ENCODE measurements around the gene RTRAF. TPM values are rescaled to one million over a fixed set of nuclear protein-coding genes. Genes with fewer than 3 reads are reported as not detected.
A peak's percentile ranks its signal among the peaks of the same experiment; 100 is the strongest.

RTRAF gene
- total RNA-seq, 1 experiment from 2014 or later, result 111 TPM

- Histone ChIP-seq H3K4me3 (no peak overlapping the region), H3K27ac (no peak overlapping the region), H3K27me3 (replicated peaks) (no peaks in the 10 kb centered on the region), H3K36me3 (peaks cover 14% of the 10 kb centered on the region), H3K4me1 (replicated peaks) (peaks cover 34% of the 10 kb centered on the region), H3K9me3 (replicated peaks) (peaks cover 3% of the 10 kb centered on the region; the same call in 1 of the 2 replicates)
- no peak for DNase-seq (ENCODE audit: low read depth in 1 of 2, low spot score in 2 of 2)
These were observed 30.9 kb downstream of the RTRAF start for GRCh38 chr14:52020161-52020714.

GRCh38 chr14:52020866-52021717 is 31.7 kb downstream of the RTRAF start:
- Histone ChIP-seq H3K4me3 (no peak overlapping the region), H3K27me3 (replicated peaks) (no peaks in the 10 kb centered on the region), H3K9me3 (replicated peaks) (peaks cover 3% of the 10 kb centered on the region; the same call in 1 of the 2 replicates), H3K36me3 (peaks cover 19% of the 10 kb centered on the region), H3K4me1 (replicated peaks) (peaks cover 40% of the 10 kb centered on the region), H3K27ac (peak overlapping the region; percentile 24; the same call in 1 of the 2 replicates)
- peak in 1 of 2 experiments; percentile 48 for DNase-seq (ENCODE audit: low read depth in 1 of 2, low spot score in 2 of 2)

GRCh38 chr14:52021957-52022600 is 32.7 kb downstream of the RTRAF start:
- no peaks in the 10 kb centered on the region for H3K27me3 ChIP-seq (replicated peaks)
- H3K9me3 ChIP-seq (replicated peaks), result peaks cover 3% of the 10 kb centered on the region; the same call in 1 of the 2 replicates
- H3K36me3 ChIP-seq, result peaks cover 19% of the 10 kb centered on the region
- DNase-seq (ENCODE audit: low read depth in 1 of 2, low spot score in 2 of 2), result peak in 1 of 2 experiments; percentile 20
- peaks cover 40% of the 10 kb centered on the region for H3K4me1 ChIP-seq (replicated peaks)
- no peak overlapping the region for H3K4me3 ChIP-seq
- H3K27ac ChIP-seq, result peak overlapping the region; percentile 24; the same call in 1 of the 2 replicates

GRCh38 chr14:52023518-52023917 is 34.2 kb downstream of the RTRAF start:
- peaks cover 3% of the 10 kb centered on the region; the same call in 1 of the 2 replicates for H3K9me3 ChIP-seq (replicated peaks)
- H3K27me3 ChIP-seq (replicated peaks), result no peaks in the 10 kb centered on the region
- H3K4me3 ChIP-seq, result no peak overlapping the region
- peaks cover 33% of the 10 kb centered on the region for H3K4me1 ChIP-seq (replicated peaks)
- DNase-seq (ENCODE audit: low read depth in 1 of 2, low spot score in 2 of 2), result no peak
- peaks cover 18% of the 10 kb centered on the region for H3K36me3 ChIP-seq
- H3K27ac ChIP-seq, result no peak overlapping the region

- peaks cover 3% of the 10 kb centered on the region; the same call in 1 of the 2 replicates for H3K9me3 ChIP-seq (replicated peaks)
- H3K27me3 ChIP-seq (replicated peaks), result no peaks in the 10 kb centered on the region
- no peak for DNase-seq (ENCODE audit: low read depth in 1 of 2, low spot score in 2 of 2)
- H3K36me3 ChIP-seq, result peaks cover 7% of the 10 kb centered on the region
- peaks cover 30% of the 10 kb centered on the region for H3K4me1 ChIP-seq (replicated peaks)
- no peak overlapping the region for H3K4me3 ChIP-seq
- no peak overlapping the region for H3K27ac ChIP-seq
These were observed 36.0 kb downstream of the RTRAF start for GRCh38 chr14:52025310-52025709.

DNA sequence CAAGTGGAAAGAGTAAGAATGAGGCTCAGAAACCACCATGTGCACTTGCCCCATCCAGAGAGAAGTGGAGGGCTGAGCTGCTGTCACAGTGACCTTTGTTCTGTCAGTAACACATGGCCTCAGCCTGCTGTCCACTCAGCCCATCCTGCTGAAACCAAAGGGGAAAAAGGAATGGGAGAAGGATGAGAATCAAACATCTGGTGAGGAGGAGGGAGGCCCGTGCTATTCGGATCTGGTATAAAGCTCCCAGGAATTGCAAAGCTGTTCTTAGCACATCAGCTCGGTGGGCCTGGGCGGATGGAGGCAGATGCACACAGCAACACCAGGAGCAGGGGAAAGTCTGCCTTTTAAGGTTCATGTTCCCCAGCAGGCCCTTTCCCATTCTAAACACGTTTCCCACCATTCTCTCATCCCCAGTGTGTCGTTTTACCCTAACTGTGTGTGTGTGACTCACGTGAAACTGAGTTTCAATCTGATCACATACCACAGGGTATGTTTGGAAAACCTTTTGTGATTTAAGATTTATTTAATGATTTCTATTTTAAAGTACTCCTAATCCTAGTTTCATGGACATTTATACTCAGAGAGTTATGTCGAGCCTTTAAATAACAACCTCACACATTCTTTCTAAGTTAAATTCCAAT is 36.8 kb downstream of the RTRAF start:
- Histone ChIP-seq H3K9me3 (replicated peaks) (peaks cover 3% of the 10 kb centered on the region; the same call in 1 of the 2 replicates), H3K4me1 (replicated peaks) (peaks cover 21% of the 10 kb centered on the region), H3K27me3 (replicated peaks) (no peaks in the 10 kb centered on the region), H3K27ac (no peak overlapping the region), H3K4me3 (no peak overlapping the region), H3K36me3 (peaks cover 7% of the 10 kb centered on the region)
- DNase-seq (ENCODE audit: low read depth in 1 of 2, low spot score in 2 of 2), result no peak

DNA sequence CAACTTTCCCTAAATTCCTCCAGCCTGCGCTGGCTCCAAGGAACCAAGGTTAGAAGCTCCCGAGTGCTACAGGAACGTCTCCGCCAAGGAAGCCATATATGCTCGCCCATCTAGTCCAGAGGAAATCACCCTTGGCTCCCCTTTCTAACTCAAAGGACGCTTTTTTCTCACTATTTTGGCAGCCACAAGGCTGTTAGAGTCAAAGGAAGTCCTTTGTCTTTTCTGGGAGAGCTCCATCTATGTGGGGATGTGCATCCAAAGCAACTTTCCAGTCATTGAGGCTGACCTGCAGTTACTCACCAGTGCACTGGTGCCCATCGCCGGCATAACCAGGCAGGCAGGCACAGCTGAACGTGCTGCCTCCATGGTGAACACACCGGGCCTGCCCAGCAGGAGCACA is 37.6 kb downstream of the RTRAF start:
- no peak for DNase-seq (ENCODE audit: low read depth in 1 of 2, low spot score in 2 of 2)
- H3K9me3 ChIP-seq (replicated peaks), result 0 out of 2 replicates have a peak, but pooled peaks cover 3% of the 10 kb centered on the region
- no peak overlapping the region for H3K27ac ChIP-seq
- H3K36me3 ChIP-seq, result peaks cover 7% of the 10 kb centered on the region
- H3K4me1 ChIP-seq (replicated peaks), result peaks cover 14% of the 10 kb centered on the region
- H3K27me3 ChIP-seq (replicated peaks), result no peaks in the 10 kb centered on the region
- H3K4me3 ChIP-seq, result no peak overlapping the region

- Histone ChIP-seq H3K27ac (no peak overlapping the region), H3K27me3 (replicated peaks) (no peaks in the 10 kb centered on the region; the same call in 1 of the 2 replicates), H3K4me3 (no peak overlapping the region), H3K9me3 (replicated peaks) (no peaks in the 10 kb centered on the region), H3K36me3 (peaks cover 4% of the 10 kb centered on the region; the same call in 1 of the 2 replicates), H3K4me1 (replicated peaks) (peaks cover 23% of the 10 kb centered on the region)
- DNase-seq (ENCODE audit: low read depth in 1 of 2, low spot score in 2 of 2), result no peak
These were observed 40.5 kb downstream of the RTRAF start for GRCh38 chr14:52029881-52030280.

DNA sequence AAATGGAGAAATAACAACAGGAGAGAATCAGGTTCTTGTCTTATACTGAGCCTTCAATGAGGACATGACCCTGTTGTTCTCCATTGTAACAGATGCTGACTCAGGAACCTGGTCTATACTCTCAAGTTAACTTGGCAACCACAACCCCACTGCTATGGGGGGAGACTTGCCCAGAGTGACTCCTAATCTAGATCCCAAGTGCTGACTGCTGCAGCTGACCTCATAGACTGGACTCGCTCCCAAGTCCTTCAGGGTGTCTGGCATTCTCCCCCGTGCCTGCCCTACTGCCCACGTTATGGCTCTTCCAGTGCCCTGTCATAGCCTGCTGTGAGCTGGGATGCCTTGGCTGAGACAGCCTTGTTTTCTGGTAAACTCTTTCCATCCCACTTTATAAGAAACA is 42.4 kb downstream of the RTRAF start:
- Histone ChIP-seq H3K4me3 (no peak overlapping the region), H3K36me3 (no peaks in the 10 kb centered on the region; the same call in 1 of the 2 replicates), H3K27me3 (replicated peaks) (no peaks in the 10 kb centered on the region; the same call in 1 of the 2 replicates), H3K9me3 (replicated peaks) (no peaks in the 10 kb centered on the region), H3K27ac (no peak overlapping the region), H3K4me1 (replicated peaks) (peaks cover 14% of the 10 kb centered on the region)
- no peak for DNase-seq (ENCODE audit: low read depth in 1 of 2, low spot score in 2 of 2)

- Histone ChIP-seq H3K4me1 (replicated peaks) (peaks cover 14% of the 10 kb centered on the region), H3K9me3 (replicated peaks) (no peaks in the 10 kb centered on the region), H3K27me3 (replicated peaks) (no peaks in the 10 kb centered on the region; the same call in 1 of the 2 replicates), H3K4me3 (no peak overlapping the region), H3K36me3 (no peaks in the 10 kb centered on the region; the same call in 1 of the 2 replicates), H3K27ac (no peak overlapping the region)
- no peak for DNase-seq (ENCODE audit: low read depth in 1 of 2, low spot score in 2 of 2)
These were observed 43.0 kb downstream of the RTRAF start for GRCh38 chr14:52032204-52032801.

- no peak overlapping the region for H3K4me3 ChIP-seq
- DNase-seq (ENCODE audit: low read depth in 1 of 2, low spot score in 2 of 2), result peak in 1 of 2 experiments; percentile 28
These were observed 43.8 kb downstream of the RTRAF start for GRCh38 chr14:52033101-52033642.

GRCh38 chr14:52039124-52039815 is 49.9 kb downstream of the RTRAF start:
- DNase-seq (ENCODE audit: low read depth in 1 of 2, low spot score in 2 of 2), result no peak
- Histone ChIP-seq H3K4me1 (replicated peaks) (peaks cover 17% of the 10 kb centered on the region), H3K9me3 (replicated peaks) (no peaks in the 10 kb centered on the region), H3K27me3 (replicated peaks) (no peaks in the 10 kb centered on the region), H3K27ac (no peak overlapping the region), H3K36me3 (peaks cover 17% of the 10 kb centered on the region), H3K4me3 (no peak overlapping the region)

More at GRCh38 chr14:52033101-52033642, 43.8 kb downstream of the RTRAF start:
- H3K9me3 ChIP-seq (replicated peaks), result no peaks in the 10 kb centered on the region
- H3K27me3 ChIP-seq (replicated peaks), result no peaks in the 10 kb centered on the region; the same call in 1 of the 2 replicates
- H3K27ac ChIP-seq, result peak overlapping the region; percentile 31; the same call in 1 of the 2 replicates
- H3K36me3 ChIP-seq, result peaks cover 3% of the 10 kb centered on the region; the same call in 1 of the 2 replicates
- peaks cover 14% of the 10 kb centered on the region for H3K4me1 ChIP-seq (replicated peaks)
